Esophagus squamous epithelium (tissue), 4 donors: Measurements from ENCODE around the gene ROPN1.
A peak's percentile ranks its signal among the peaks of the same experiment; 100 is the strongest.
"Not testable (repeated sequence)": the region's sequence is repeated elsewhere in the genome, so short reads cannot be mapped to it uniquely, and the experiment has no call there.

ENCODE experiments used
- CTCF ChIP-seq, 6 experiments: fragments of 450-650 bp in 4 of 6; fragments of 200-600 bp in 2 of 6; sonication (generic) in 2 of 6; IDR thresholded peaks; one replicate each; pipeline ENCODE4 v1.5.1; 2016 to 2019; ENCODE audit warnings: antibody characterized with exemption in 6 of 6, mild to moderate bottlenecking in 4 of 6, moderate library complexity in 4 of 6
- POLR2A ChIP-seq, 4 donors: fragments of 450-650 bp; IDR thresholded peaks; one replicate each; pipeline ENCODE4 v1.6.1; 2017; ENCODE audit warnings: antibody characterized with exemption in 4 of 4, mild to moderate bottlenecking in 4 of 4, moderate library complexity in 3 of 4

GRCh38 chr3:124016483-124016882, 24.6 kb upstream of the ROPN1 start:
- TF ChIP-seq CTCF (IDR thresholded peaks at IDR 0.05), result peak in 5 of 6 experiments; percentile 33 to 65 (median 55)
- not testable (repeated sequence) for TF ChIP-seq POLR2A (IDR thresholded peaks at IDR 0.05)
